WTC11 (cell line): ENCODE results near the gene DOCK7. TPM values are rescaled to one million over a fixed set of nuclear protein-coding genes. Genes with fewer than 3 reads are reported as not detected.

ENCODE experiments used
- ATAC-seq: fragments of 200-7000 bp; cut with Tn5 transposase; 2 replicates; pipeline ENCODE4 v1.10.0; 2021; ENCODE audit warnings: mild to moderate bottlenecking, moderate library complexity
- CTCF ChIA-PET: fragments of 300-600 bp; sonication (Branson Sonifier 250); formaldehyde crosslinking; loops from one replicate; lab custom pipeline; 2021; ENCODE audit warnings: antibody characterized with exemption; lab: Charles Lee
- POLR2A ChIA-PET: fragments of 350-600 bp; sonication (Branson Sonifier 250); formaldehyde crosslinking; loops from one replicate; lab custom pipeline; 2021; ENCODE audit warnings: antibody characterized with exemption; lab: Charles Lee
- DNase-seq: peaks from one replicate; pipeline ENCODE4 v3.0.0; 2021; ENCODE audit warnings: low spot score
- H3K27ac Mint-ChIP-seq: 2 replicates; pipeline ENCODE4 v1.8.0; 2021; ENCODE audit warnings: mixed read lengths
- H3K27me3 Mint-ChIP-seq: 2 replicates; pipeline ENCODE4 v1.8.0; 2021; ENCODE audit warnings: low read depth, mild to moderate bottlenecking, moderate library complexity, mixed read lengths
- H3K36me3 Mint-ChIP-seq: 2 replicates; pipeline ENCODE4 v1.8.0; 2021; ENCODE audit warnings: mixed read lengths
- H3K4me1 Mint-ChIP-seq: 2 replicates; pipeline ENCODE4 v1.8.0; 2022; ENCODE audit warnings: mixed read lengths
- H3K4me3 Mint-ChIP-seq: 2 replicates; pipeline ENCODE4 v1.8.0; 2021; ENCODE audit warnings: mild to moderate bottlenecking, moderate library complexity, mixed read lengths
- H3K9me3 Mint-ChIP-seq: 2 replicates; pipeline ENCODE4 v1.8.0; 2021; ENCODE audit warnings: mixed read lengths
- ATF1 ChIP-seq: sonication (generic); formaldehyde crosslinking; IDR thresholded peaks from 2 replicates; pipeline ENCODE4 v1.8.1; 2023; ENCODE audit warnings: mild to moderate bottlenecking, moderate library complexity, missing genetic modification reagents
- CREM ChIP-seq: sonication (generic); formaldehyde crosslinking; IDR thresholded peaks from 2 replicates; pipeline ENCODE4 v1.8.1; 2022; ENCODE audit warnings: mild to moderate bottlenecking, missing genetic modification reagents, moderate library complexity
- ETV6 ChIP-seq: sonication (generic); formaldehyde crosslinking; IDR thresholded peaks from 2 replicates; pipeline ENCODE4 v1.8.1; 2022; ENCODE audit warnings: mild to moderate bottlenecking, missing genetic modification reagents
- FOXJ3 ChIP-seq: sonication (generic); formaldehyde crosslinking; IDR thresholded peaks from 2 replicates; pipeline ENCODE4 v1.9.0; 2021; ENCODE audit warnings: missing genetic modification reagents, mild to moderate bottlenecking, borderline replicate concordance
- HMGA2 ChIP-seq: fragments of 250-450 bp; sonication (Bioruptor Pico); IDR thresholded peaks from 2 replicates; pipeline ENCODE4 v1.4.0; 2021; ENCODE audit warnings: mild to moderate bottlenecking, moderate library complexity
- JAZF1 ChIP-seq: fragments of 250-450 bp; sonication (Bioruptor Pico); IDR thresholded peaks from 2 replicates; pipeline ENCODE4 v1.9.0; 2021; ENCODE audit warnings: moderate library complexity, mild to moderate bottlenecking, inconsistent platforms
- NFE2L1 ChIP-seq: sonication (generic); formaldehyde crosslinking; IDR thresholded peaks from 2 replicates; pipeline ENCODE4 v1.8.1; 2023; ENCODE audit warnings: missing genetic modification reagents
- OVOL2 ChIP-seq: fragments of 250-450 bp; sonication (Bioruptor Pico); IDR thresholded peaks from 2 replicates; pipeline ENCODE4 v1.9.0; 2021; ENCODE audit warnings: mild to moderate bottlenecking, borderline replicate concordance
- SMAD4 ChIP-seq: sonication (generic); formaldehyde crosslinking; IDR thresholded peaks from 2 replicates; pipeline ENCODE4 v1.8.0; 2022; ENCODE audit warnings: mild to moderate bottlenecking, missing genetic modification reagents
- SOX15 ChIP-seq: fragments of 250-450 bp; sonication (Bioruptor Pico); IDR thresholded peaks from 2 replicates; pipeline ENCODE4 v1.9.0; 2021; ENCODE audit warnings: mild to moderate bottlenecking
- TCF7 ChIP-seq: sonication (generic); formaldehyde crosslinking; IDR thresholded peaks from 2 replicates; pipeline ENCODE4 v1.8.0; 2022; ENCODE audit warnings: mild to moderate bottlenecking, low read depth, missing genetic modification reagents, moderate library complexity
- TEAD1 ChIP-seq: sonication (generic); formaldehyde crosslinking; IDR thresholded peaks from 2 replicates; pipeline ENCODE4 v1.8.0; 2022; ENCODE audit warnings: mild to moderate bottlenecking, missing genetic modification reagents
- TEAD4 ChIP-seq: sonication (generic); formaldehyde crosslinking; IDR thresholded peaks from 2 replicates; pipeline ENCODE4 v1.8.0; 2022; ENCODE audit warnings: mild to moderate bottlenecking, missing genetic modification reagents
- ZBTB21 ChIP-seq: sonication (generic); formaldehyde crosslinking; IDR thresholded peaks from 2 replicates; pipeline ENCODE4 v1.8.1; 2023; ENCODE audit warnings: mild to moderate bottlenecking, missing genetic modification reagents, borderline replicate concordance
- ZNF138 ChIP-seq: sonication (generic); formaldehyde crosslinking; conservative IDR thresholded peaks from 2 replicates; pipeline ENCODE4 v1.8.1; 2022; ENCODE audit warnings: mild to moderate bottlenecking, moderate library complexity, missing genetic modification reagents
- ZNF232 ChIP-seq: sonication (generic); formaldehyde crosslinking; IDR thresholded peaks from 2 replicates; pipeline ENCODE4 v1.8.0; 2022; ENCODE audit warnings: mild to moderate bottlenecking, missing genetic modification reagents
- ZNF396 ChIP-seq: fragments of 250-450 bp; sonication (Bioruptor Pico); IDR thresholded peaks from 2 replicates; pipeline ENCODE4 v1.8.0; 2021; ENCODE audit warnings: mild to moderate bottlenecking, moderate library complexity, borderline replicate concordance
- ZNF416 ChIP-seq: fragments of 250-450 bp; sonication (Bioruptor Pico); IDR thresholded peaks from 2 replicates; pipeline ENCODE4 v1.9.0; 2021; ENCODE audit warnings: mild to moderate bottlenecking, inconsistent platforms
- total RNA-seq: library from RNA; stranded (reverse); gene quantifications from 3 replicates; pipeline ENCODE4 v1.2.3, GENCODE V29; 2021
- TF ChIP-seq, protein P1 (sequence below): fragments of 250-450 bp; sonication (Bioruptor Pico); IDR thresholded peaks from 2 replicates; pipeline ENCODE4 v2.1.2; 2022; ENCODE audit warnings: mild to moderate bottlenecking, moderate library complexity
- TF ChIP-seq, protein P2 (sequence below): sonication (generic); formaldehyde crosslinking; IDR thresholded peaks from 2 replicates; pipeline ENCODE4 v1.8.1; 2023; ENCODE audit warnings: mild to moderate bottlenecking, missing genetic modification reagents, moderate library complexity
- TF ChIP-seq, protein P3 (sequence below): sonication (generic); formaldehyde crosslinking; IDR thresholded peaks from 2 replicates; pipeline ENCODE4 v1.8.0; 2022; ENCODE audit warnings: missing genetic modification reagents
- TF ChIP-seq, protein P4 (sequence below): sonication (generic); formaldehyde crosslinking; conservative IDR thresholded peaks from 2 replicates; pipeline ENCODE4 v1.8.1; 2022; ENCODE audit warnings: mild to moderate bottlenecking, missing genetic modification reagents
- TF ChIP-seq, protein P5 (sequence below): sonication (generic); formaldehyde crosslinking; IDR thresholded peaks from 2 replicates; pipeline ENCODE4 v1.8.1; 2023; ENCODE audit warnings: mild to moderate bottlenecking, missing genetic modification reagents
- TF ChIP-seq, protein P6 (sequence below): sonication (generic); formaldehyde crosslinking; IDR thresholded peaks from 2 replicates; pipeline ENCODE4 v1.8.0; 2023; ENCODE audit warnings: missing genetic modification reagents

DOCK7 gene
- total RNA-seq, 1 experiment from 2014 or later = 34.2 TPM

DNA sequence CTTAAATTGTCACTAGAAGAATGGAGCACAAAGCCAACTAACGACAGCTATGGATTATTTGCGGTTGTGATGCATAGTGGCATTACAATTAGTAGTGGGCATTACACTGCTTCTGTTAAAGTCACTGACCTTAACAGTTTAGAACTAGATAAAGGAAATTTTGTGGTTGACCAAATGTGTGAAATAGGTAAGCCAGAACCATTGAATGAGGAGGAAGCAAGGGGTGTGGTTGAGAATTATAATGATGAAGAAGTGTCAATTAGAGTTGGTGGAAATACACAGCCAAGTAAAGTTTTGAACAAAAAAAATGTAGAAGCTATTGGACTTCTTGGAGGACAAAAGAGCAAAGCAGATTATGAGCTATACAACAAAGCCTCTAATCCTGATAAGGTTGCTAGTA is 237.9 kb downstream of the DOCK7 start:
- ChIA-PET POLR2A (no interaction called here), CTCF (no interaction called here)
- TF ChIP-seq, protein P1, sequence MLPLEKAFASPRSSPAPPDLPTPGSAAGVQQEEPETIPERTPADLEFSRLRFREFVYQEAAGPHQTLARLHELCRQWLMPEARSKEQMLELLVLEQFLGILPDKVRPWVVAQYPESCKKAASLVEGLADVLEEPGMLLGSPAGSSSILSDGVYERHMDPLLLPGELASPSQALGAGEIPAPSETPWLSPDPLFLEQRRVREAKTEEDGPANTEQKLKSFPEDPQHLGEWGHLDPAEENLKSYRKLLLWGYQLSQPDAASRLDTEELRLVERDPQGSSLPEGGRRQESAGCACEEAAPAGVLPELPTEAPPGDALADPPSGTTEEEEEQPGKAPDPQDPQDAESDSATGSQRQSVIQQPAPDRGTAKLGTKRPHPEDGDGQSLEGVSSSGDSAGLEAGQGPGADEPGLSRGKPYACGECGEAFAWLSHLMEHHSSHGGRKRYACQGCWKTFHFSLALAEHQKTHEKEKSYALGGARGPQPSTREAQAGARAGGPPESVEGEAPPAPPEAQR (CRISPR knock-in tag) = no peak
- TF ChIP-seq ETV6 (CRISPR knock-in tag) (no peak), CREM (no peak), SOX15 (no peak), FOXJ3 (CRISPR knock-in tag) (no peak), SMAD4 (CRISPR knock-in tag) (no peak), ZNF138 (CRISPR knock-in tag) (no peak), ZNF232 (no peak)
- Mint-ChIP-seq H3K4me3 (no peak overlapping the region), H3K9me3 (no peaks in the 10 kb centered on the region), H3K4me1 (no peaks in the 10 kb centered on the region), H3K27me3 (no peaks in the 10 kb centered on the region), H3K36me3 (peaks cover 73% of the 10 kb centered on the region), H3K27ac (no peak overlapping the region)
- no peak for ATAC-seq
- no peak for DNase-seq

DNA sequence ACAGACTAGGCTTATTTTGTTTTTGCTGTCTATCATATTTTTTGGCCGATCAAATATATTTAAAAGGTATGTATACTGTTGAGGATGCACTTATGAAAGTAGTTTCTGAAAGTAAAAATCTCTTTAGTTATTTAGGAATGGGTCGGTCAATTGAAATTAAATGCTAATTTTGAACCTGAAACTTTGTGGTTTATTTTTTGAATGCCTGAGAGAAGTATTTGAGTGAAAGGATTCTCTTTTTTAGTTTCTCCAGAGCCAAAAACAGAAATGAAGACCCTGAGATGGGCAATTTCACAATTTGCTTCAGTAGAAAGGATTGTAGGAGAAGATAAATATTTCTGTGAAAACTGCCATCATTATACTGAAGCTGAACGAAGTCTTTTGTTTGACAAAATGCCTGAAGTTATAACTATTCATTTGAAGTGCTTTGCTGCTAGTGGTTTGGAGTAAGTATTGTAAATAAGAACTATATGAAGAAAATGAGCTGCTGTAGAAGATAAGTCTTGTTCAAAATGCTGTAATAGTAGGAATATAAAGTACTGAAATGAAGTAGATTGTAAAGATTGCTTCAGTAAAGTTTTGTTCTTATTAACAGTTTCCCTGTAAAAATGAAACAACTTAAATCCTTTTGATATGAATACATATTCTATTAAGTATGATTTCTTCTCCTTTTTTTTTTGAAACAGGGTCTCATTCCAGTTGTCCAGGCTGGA is 239.8 kb downstream of the DOCK7 start:
- Mint-ChIP-seq H3K9me3 (no peaks in the 10 kb centered on the region), H3K27ac (no peak overlapping the region), H3K27me3 (no peaks in the 10 kb centered on the region), H3K36me3 (peaks cover 91% of the 10 kb centered on the region), H3K4me1 (no peaks in the 10 kb centered on the region), H3K4me3 (no peak overlapping the region)
- TF ChIP-seq ZBTB21 = no peak
- no peak for TF ChIP-seq TEAD1 (CRISPR knock-in tag)
- TF ChIP-seq, protein P2, sequence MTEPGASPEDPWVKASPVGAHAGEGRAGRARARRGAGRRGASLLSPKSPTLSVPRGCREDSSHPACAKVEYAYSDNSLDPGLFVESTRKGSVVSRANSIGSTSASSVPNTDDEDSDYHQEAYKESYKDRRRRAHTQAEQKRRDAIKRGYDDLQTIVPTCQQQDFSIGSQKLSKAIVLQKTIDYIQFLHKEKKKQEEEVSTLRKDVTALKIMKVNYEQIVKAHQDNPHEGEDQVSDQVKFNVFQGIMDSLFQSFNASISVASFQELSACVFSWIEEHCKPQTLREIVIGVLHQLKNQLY (CRISPR knock-in tag) = no peak
- no peak for TF ChIP-seq JAZF1 (CRISPR knock-in tag)
- TF ChIP-seq NFE2L1 = no peak
- TF ChIP-seq HMGA2 (CRISPR knock-in tag) = no peak
- TF ChIP-seq ATF1 (CRISPR knock-in tag) = no peak
- ChIA-PET POLR2A (no interaction called here), CTCF (no interaction called here)
- ATAC-seq (no peak), DNase-seq (no peak)

DNA sequence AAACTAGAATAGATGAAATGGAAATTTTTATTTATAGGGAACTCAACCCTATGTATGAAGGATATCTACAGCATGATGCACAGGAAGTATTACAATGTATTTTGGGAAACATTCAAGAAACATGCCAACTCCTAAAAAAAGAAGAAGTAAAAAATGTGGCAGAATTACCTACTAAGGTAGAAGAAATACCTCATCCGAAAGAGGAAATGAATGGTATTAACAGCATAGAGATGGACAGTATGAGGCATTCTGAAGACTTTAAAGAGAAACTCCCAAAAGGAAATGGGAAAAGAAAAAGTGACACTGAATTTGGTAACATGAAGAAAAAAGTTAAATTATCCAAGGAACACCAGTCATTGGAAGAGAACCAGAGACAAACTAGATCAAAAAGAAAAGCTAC is 243.5 kb downstream of the DOCK7 start:
- Mint-ChIP-seq H3K9me3 (no peaks in the 10 kb centered on the region), H3K27ac (no peak overlapping the region), H3K36me3 (peaks cover 88% of the 10 kb centered on the region), H3K4me3 (no peak overlapping the region), H3K4me1 (peaks cover 4% of the 10 kb centered on the region), H3K27me3 (no peaks in the 10 kb centered on the region)
- ATAC-seq = no peak
- DNase-seq = no peak
- POLR2A ChIA-PET = no interaction called here
- CTCF ChIA-PET = no interaction called here
- TF ChIP-seq, protein P3, sequence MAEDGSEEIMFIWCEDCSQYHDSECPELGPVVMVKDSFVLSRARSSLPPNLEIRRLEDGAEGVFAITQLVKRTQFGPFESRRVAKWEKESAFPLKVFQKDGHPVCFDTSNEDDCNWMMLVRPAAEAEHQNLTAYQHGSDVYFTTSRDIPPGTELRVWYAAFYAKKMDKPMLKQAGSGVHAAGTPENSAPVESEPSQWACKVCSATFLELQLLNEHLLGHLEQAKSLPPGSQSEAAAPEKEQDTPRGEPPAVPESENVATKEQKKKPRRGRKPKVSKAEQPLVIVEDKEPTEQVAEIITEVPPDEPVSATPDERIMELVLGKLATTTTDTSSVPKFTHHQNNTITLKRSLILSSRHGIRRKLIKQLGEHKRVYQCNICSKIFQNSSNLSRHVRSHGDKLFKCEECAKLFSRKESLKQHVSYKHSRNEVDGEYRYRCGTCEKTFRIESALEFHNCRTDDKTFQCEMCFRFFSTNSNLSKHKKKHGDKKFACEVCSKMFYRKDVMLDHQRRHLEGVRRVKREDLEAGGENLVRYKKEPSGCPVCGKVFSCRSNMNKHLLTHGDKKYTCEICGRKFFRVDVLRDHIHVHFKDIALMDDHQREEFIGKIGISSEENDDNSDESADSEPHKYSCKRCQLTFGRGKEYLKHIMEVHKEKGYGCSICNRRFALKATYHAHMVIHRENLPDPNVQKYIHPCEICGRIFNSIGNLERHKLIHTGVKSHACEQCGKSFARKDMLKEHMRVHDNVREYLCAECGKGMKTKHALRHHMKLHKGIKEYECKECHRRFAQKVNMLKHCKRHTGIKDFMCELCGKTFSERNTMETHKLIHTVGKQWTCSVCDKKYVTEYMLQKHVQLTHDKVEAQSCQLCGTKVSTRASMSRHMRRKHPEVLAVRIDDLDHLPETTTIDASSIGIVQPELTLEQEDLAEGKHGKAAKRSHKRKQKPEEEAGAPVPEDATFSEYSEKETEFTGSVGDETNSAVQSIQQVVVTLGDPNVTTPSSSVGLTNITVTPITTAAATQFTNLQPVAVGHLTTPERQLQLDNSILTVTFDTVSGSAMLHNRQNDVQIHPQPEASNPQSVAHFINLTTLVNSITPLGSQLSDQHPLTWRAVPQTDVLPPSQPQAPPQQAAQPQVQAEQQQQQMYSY (CRISPR knock-in tag) = no peak
- no peak for TF ChIP-seq ZNF396 (CRISPR knock-in tag)
- TF ChIP-seq, protein P4, sequence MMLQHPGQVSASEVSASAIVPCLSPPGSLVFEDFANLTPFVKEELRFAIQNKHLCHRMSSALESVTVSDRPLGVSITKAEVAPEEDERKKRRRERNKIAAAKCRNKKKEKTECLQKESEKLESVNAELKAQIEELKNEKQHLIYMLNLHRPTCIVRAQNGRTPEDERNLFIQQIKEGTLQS (CRISPR knock-in tag) = no peak
- TF ChIP-seq ZNF416 (CRISPR knock-in tag) = no peak
- no peak for TF ChIP-seq TCF7 (CRISPR knock-in tag)
- no peak for TF ChIP-seq OVOL2
- TF ChIP-seq, protein P5, sequence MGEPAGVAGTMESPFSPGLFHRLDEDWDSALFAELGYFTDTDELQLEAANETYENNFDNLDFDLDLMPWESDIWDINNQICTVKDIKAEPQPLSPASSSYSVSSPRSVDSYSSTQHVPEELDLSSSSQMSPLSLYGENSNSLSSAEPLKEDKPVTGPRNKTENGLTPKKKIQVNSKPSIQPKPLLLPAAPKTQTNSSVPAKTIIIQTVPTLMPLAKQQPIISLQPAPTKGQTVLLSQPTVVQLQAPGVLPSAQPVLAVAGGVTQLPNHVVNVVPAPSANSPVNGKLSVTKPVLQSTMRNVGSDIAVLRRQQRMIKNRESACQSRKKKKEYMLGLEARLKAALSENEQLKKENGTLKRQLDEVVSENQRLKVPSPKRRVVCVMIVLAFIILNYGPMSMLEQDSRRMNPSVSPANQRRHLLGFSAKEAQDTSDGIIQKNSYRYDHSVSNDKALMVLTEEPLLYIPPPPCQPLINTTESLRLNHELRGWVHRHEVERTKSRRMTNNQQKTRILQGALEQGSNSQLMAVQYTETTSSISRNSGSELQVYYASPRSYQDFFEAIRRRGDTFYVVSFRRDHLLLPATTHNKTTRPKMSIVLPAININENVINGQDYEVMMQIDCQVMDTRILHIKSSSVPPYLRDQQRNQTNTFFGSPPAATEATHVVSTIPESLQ (CRISPR knock-in tag) = no peak
- TF ChIP-seq TEAD4 (CRISPR knock-in tag) = no peak
- TF ChIP-seq, protein P6, sequence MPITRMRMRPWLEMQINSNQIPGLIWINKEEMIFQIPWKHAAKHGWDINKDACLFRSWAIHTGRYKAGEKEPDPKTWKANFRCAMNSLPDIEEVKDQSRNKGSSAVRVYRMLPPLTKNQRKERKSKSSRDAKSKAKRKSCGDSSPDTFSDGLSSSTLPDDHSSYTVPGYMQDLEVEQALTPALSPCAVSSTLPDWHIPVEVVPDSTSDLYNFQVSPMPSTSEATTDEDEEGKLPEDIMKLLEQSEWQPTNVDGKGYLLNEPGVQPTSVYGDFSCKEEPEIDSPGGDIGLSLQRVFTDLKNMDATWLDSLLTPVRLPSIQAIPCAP (CRISPR knock-in tag) = no peak
- no peak for TF ChIP-seq JAZF1 (CRISPR knock-in tag)
